ENCODE data around the gene OBP2A. TPM values are rescaled to one million over a fixed set of nuclear protein-coding genes. Genes with fewer than 3 reads are reported as not detected.
"Not testable (repeated sequence)": the region's sequence is repeated elsewhere in the genome, so short reads cannot be mapped to it uniquely, and the experiment has no call there.

Gene OBP2A
- total RNA-seq, 2 experiments from 2014 or later, result not detected

DNA sequence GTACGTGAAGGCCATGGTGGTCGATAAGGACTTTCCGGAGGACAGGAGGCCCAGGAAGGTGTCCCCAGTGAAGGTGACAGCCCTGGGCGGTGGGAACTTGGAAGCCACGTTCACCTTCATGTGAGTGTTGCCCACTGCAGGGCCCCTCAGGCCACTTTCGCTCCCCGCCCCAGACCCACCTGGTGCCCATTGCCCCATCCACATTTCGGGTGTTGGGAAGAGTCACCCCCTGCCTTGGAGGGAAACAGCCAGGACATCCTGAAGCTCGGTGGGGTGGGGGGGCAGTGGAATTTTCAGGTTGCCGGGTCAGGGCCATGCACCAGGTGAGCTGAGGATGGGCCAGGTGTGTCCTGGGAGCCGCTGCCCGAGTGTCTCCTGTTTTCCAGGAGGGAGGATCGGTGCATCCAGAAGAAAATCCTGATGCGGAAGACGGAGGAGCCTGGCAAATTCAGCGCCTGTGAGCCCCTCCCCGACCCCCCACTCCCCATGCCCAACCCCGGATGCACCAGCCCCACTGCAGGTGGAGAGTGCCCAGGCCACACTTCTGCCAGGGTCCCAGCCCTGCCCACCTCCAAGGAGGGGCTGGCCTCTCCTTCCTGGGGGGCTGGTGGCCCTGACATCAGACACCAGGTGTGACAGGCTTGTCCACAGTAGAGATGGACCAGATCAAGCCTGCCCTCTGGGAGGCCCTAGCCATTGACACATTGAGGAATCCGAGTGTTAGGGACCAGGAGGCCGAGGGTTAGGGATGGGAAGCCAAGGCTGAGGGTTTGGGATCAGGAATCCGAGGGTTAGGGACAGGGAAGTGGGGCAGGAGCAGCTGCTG lies 1.1 kb downstream of the OBP2A start:
- H3K4me1 Mint-ChIP-seq; H3K9me3 Mint-ChIP-seq; H3K4me3 Mint-ChIP-seq; DNase-seq; H3K27me3 Mint-ChIP-seq; H3K36me3 Mint-ChIP-seq (ENCODE audit: low read depth); CTCF ChIA-PET; H3K27ac Mint-ChIP-seq; POLR2A ChIA-PET: not testable (repeated sequence)

DNA sequence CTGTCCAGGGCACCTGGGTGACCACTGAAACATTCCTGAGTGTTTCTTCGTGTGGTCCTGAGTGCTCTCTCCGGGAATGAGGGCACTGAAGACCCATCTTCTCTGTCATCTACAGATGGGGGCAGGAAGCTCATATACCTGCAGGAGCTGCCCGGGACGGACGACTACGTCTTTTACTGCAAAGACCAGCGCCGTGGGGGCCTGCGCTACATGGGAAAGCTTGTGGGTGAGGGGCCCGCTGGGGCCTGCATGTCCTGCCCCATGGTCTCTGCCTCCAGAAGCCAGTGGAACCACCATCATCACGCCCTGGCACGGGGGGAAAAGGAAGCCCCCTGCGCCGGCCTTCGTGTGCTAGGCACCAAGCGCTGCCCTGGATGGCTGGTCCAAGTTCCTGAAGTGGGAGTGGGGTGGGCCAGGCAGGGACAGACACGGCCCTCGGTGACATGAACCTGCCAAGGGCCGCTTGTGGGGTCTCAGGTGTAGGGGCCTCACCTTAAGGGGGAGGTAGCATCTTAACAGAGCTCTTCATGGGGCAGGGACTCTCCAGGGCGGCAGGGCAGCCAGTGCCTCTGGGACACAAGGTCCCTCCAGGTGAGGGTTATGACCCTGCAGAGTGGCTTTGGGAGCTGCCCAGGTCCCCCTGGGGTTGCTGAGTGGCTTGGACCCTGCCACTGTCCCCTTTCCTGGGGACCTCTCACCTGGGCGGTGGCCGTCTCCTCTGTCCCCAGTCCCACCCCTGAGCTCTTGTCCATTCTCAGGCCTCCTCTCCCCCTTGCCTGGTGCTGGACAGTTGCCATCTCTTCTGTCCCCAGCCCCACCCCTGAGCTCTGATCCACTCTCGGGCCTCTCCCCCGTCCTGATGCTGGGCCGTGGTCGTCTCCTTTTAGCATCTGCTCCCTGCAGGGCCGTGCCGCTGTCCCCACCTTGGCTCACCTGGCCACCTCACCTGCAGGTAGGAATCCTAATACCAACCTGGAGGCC lies 2.1 kb downstream of the OBP2A start:
- Mint-ChIP-seq H3K4me1 (no peaks in the 10 kb centered on the region), H3K4me3 (no peak overlapping the region), H3K9me3 (no peaks in the 10 kb centered on the region), H3K27ac (no peak overlapping the region), H3K27me3 (peaks cover 6% of the 10 kb centered on the region), H3K36me3 (ENCODE audit: low read depth) (no peaks in the 10 kb centered on the region)
- no peak for DNase-seq
- ChIA-PET POLR2A (no interaction called here), CTCF (no interaction called here)

DNA sequence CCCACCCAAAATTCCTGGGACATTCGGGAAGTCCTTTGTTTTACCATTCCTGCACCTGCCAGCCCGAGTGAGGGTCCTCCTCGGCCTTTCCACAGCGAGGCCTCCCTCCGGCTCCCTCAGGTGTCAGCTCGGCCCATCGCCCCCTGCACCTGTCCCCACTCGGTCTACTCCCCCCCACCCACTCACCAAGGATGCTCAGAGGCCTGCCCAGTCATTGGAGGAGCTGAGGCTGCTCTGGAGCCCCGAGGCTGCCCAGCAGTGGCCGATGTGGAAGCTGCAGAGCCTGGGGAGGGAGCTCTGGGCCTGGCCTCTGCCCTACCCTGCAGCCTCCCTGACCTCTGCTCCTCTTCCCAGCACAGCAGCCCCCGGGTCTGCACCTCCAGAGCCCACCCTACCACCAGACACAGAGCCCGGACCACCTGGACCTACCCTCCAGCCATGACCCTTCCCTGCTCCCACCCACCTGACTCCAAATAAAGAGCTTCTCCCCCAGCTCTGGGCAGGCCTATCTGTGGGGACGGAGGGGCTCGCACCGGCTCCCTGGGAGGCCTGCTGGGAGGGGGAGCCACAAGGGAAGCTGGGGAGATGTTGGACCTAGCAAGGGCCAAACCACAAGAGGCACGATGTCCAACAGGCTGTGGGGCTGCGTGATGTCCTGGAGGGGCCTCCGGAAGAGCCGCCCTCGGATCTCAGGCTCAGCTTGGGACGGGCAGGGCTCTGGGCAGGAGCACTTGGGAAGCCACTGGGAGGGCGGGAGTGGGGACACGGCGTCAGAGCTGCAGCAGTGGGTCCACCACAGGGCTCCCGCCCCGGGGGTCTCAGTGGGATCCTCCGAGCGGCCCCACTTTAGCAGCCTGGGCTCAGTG lies 3.8 kb downstream of the OBP2A start:
- H3K36me3 Mint-ChIP-seq (ENCODE audit: low read depth); CTCF ChIA-PET: not testable (repeated sequence)

DNA sequence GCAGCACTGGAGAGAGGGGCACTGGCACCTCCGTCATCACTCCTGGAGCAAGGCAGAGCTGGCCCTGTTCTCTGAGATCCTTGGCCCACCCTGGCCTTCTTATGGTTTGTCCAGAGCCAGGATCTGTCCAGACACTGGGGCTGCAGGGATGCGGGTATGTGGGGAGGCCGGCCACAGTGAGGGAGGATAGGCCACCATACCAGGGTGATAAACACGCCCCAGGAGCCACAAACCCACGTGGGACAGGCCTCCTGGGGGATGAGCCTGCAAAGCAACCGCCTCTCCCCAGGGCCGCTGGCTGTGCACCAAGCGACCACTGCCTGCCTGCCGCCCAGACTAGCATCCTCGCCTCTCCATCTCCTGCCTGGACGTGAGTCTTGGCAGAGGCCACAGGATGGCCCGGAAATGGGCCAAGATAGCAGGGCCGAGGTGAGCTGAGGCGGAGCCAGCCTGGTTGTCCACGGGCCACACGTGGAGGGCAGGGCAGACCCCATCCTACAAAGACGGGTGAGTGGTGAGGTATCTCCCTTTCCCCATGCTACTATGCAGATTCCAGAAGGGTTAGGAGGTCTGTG lies 4.5 kb downstream of the OBP2A start:
- Mint-ChIP-seq H3K27me3 (no peaks in the 10 kb centered on the region), H3K4me1 (no peaks in the 10 kb centered on the region), H3K9me3 (no peaks in the 10 kb centered on the region), H3K27ac (no peak overlapping the region), H3K4me3 (no peak overlapping the region), H3K36me3 (ENCODE audit: low read depth) (no peaks in the 10 kb centered on the region)
- ChIA-PET POLR2A (no interaction called here), CTCF (interaction anchor here (0.6 kb wide), 1 partner anchor 16 kb away, joined by 3 read pairs; no protein-coding TSS in a partner anchor)
- DNase-seq, result no peak

More for the DNA sequence above, 3.8 kb downstream of the OBP2A start:
- H3K4me1 Mint-ChIP-seq, DNase-seq, H3K27me3 Mint-ChIP-seq, H3K4me3 Mint-ChIP-seq, POLR2A ChIA-PET, H3K9me3 Mint-ChIP-seq, H3K27ac Mint-ChIP-seq: not testable (repeated sequence)

DNA sequence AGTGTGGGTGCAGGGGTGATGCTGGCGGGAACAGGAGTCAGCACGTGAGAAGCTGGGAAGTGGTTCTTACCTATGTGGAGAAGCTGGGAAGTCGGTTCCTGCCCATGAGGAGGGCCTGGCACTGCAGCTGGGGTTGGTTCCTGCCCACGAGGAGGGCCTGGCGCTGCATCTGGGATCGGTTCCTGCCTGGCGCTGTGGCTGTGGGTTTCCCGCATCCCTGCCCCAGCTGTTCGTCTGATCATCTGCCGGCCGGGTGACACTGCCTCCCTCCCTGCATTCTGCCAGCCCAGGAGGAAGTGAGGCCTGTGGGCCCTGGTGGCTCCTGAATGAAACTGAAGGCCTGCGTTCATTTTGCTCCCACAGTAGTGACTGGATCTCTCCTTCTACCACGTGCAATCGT lies 5.1 kb downstream of the OBP2A start:
- CTCF ChIA-PET, result interaction anchor here (0.6 kb wide), 1 partner anchor 16 kb away, joined by 3 read pairs; no protein-coding TSS in a partner anchor
- no peaks in the 10 kb centered on the region for H3K27me3 Mint-ChIP-seq

DNA sequence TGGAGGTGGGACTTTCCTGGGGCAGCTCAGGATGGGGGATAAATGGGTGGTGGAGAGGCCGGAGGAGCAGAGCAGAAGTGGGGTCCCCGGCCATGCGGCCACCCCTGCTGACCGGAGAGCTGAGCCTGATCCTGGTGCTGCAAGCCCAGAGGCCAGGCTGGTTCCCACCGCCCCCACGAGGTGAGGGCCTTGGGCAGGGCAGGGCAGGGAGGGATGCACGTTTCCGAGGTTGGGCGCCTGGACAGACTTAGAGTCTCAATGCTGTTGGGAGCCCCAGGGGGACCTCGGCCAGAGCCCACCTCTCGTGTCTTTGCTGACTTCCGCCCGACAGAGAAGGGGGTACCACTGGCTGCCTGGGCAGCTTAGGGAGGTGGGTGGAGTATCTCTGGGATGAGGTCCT lies 5.5 kb downstream of the OBP2A start:
- no peaks in the 10 kb centered on the region for H3K4me1 Mint-ChIP-seq
- no peaks in the 10 kb centered on the region for H3K36me3 Mint-ChIP-seq (ENCODE audit: low read depth)
- no peak for DNase-seq
- H3K4me3 Mint-ChIP-seq, result no peak overlapping the region
- H3K27me3 Mint-ChIP-seq, result no peaks in the 10 kb centered on the region
- ChIA-PET CTCF (no interaction called here), POLR2A (no interaction called here)
- no peak overlapping the region for H3K27ac Mint-ChIP-seq
- H3K9me3 Mint-ChIP-seq, result no peaks in the 10 kb centered on the region

More for the DNA sequence above, 5.1 kb downstream of the OBP2A start:
- H3K27ac Mint-ChIP-seq, result no peak overlapping the region
- H3K9me3 Mint-ChIP-seq, result no peaks in the 10 kb centered on the region
- DNase-seq, result no peak
- no peaks in the 10 kb centered on the region for H3K4me1 Mint-ChIP-seq
- no peaks in the 10 kb centered on the region for H3K36me3 Mint-ChIP-seq (ENCODE audit: low read depth)
- POLR2A ChIA-PET, result no interaction called here
- H3K4me3 Mint-ChIP-seq, result no peak overlapping the region

DNA sequence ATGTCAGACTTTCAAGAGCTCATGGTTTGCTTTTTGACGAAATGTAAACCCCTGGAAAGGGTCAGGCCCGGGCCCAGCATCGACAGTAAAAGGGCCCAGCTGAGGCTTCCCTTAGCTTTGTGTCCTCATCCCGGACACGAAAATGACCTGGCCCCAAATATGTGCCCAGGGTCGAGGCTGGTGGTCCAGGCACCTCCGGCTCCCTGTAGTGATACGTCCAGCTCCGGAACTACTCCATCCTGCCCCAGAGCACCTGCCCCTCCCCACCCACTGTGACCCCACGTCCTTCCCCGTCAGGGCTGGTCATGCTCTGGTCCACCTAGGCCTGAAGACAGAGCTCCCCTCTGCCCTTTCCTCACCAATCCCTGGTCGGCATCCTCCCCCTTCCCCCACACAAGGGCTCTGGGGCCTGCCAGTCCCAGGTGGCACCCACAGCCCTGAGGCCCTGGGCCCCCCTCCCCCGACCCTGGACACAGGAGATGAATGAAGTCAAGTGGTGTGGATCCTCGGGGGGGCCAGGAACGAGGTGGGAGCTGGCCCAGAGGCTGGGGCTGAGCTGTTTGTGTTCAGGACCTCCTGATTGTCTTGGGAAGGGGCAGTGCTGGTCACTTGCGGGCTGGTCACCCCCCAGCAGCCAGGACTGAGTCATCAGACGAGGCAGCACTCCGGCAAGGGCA lies 6.2 kb downstream of the OBP2A start:
- ChIA-PET POLR2A (no interaction called here), CTCF (interaction anchor here (0.6 to 0.8 kb wide), 2 partner anchors 34 to 66 kb away, joined by 3 read pairs; no protein-coding TSS in a partner anchor)
- H3K36me3 Mint-ChIP-seq (ENCODE audit: low read depth), result no peaks in the 10 kb centered on the region

DNA sequence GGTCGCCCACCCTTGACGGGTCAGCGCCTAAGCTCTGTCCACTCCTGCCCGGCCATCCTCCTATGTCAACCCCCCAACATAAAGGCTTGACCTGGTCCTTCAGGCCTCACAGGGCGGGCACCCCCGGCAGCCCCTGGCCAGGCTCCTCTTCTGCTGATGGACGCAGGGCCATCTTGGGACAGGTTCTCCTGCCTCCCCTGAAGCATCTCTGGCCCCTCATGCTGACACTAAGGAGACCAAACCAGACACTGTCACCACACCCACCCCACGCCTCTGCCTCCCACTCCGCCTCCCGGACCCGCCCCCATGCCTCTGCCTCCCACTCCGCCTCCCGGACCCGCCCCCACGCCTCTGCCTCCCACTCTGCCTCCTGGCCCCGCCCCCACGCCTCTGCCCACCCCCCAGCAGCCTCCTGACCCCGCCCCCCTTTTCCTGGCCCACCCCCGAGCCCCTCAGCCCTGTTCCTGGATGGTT lies 6.8 kb downstream of the OBP2A start:
- POLR2A ChIA-PET, result no interaction called here
- no peaks in the 10 kb centered on the region for H3K9me3 Mint-ChIP-seq

More for the DNA sequence above, 6.2 kb downstream of the OBP2A start:
- H3K27ac Mint-ChIP-seq, result no peak overlapping the region
- H3K27me3 Mint-ChIP-seq, result no peaks in the 10 kb centered on the region
- no peak for DNase-seq
- no peaks in the 10 kb centered on the region for H3K9me3 Mint-ChIP-seq
- H3K4me1 Mint-ChIP-seq, result no peaks in the 10 kb centered on the region
- H3K4me3 Mint-ChIP-seq, result no peak overlapping the region

DNA sequence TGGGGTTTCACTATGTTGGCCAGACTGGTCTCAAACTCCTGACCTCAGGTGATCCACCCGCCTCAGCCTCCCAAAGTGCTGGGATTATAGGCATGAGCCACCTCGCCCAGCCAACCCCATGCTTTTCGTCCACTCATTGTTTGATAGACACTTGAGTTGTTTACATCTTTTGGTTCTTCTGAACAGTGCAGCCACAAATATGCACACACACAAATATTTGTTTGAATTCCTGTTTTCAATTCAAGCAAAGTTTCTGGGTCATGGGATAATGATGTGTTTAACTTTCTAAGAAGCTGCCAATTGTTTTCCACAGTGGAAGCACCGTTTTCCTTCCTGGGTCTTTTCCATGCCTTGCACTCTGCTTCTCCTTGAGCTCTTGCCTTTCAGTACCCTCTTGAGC lies 8.8 kb downstream of the OBP2A start:
- Mint-ChIP-seq H3K4me1 (no peaks in the 10 kb centered on the region), H3K4me3 (no peak overlapping the region), H3K27me3 (no peaks in the 10 kb centered on the region), H3K27ac (no peak overlapping the region), H3K9me3 (no peaks in the 10 kb centered on the region), H3K36me3 (ENCODE audit: low read depth) (no peaks in the 10 kb centered on the region)
- DNase-seq, result no peak
- ChIA-PET POLR2A (no interaction called here), CTCF (no interaction called here)

More for the DNA sequence above, 6.8 kb downstream of the OBP2A start:
- Mint-ChIP-seq H3K36me3 (ENCODE audit: low read depth) (no peaks in the 10 kb centered on the region), H3K4me3 (no peak overlapping the region), H3K27ac (no peak overlapping the region), H3K4me1 (no peaks in the 10 kb centered on the region), H3K27me3 (no peaks in the 10 kb centered on the region)
- no peak for DNase-seq
- CTCF ChIA-PET, result interaction anchor here (0.6 kb wide), 1 partner anchor 67 kb away, joined by 3 read pairs; no protein-coding TSS in a partner anchor

DNA sequence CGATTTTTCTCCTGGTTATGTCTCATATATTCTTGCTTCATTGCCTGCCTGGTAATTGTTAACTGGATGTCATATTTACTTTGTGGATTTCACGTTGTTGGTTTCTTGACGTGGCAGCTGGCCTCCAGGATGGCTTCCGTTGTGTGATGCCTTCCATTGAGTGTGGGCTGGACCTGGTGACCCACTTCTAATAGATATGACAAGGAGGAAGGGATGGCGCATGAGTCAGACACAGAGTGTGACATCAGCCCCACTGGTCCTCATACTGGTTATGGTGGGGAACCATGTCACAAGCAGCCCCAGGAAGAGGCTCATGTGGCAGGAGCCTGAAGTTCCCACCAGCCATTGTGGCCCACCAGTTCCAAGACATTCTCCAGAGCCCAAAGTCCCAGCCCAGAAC lies 9.3 kb downstream of the OBP2A start:
- ChIA-PET POLR2A (no interaction called here), CTCF (no interaction called here)
- Mint-ChIP-seq H3K27me3 (no peaks in the 10 kb centered on the region), H3K27ac (no peak overlapping the region), H3K9me3 (no peaks in the 10 kb centered on the region), H3K4me1 (no peaks in the 10 kb centered on the region), H3K36me3 (ENCODE audit: low read depth) (no peaks in the 10 kb centered on the region), H3K4me3 (no peak overlapping the region)
- no peak for DNase-seq

DNA sequence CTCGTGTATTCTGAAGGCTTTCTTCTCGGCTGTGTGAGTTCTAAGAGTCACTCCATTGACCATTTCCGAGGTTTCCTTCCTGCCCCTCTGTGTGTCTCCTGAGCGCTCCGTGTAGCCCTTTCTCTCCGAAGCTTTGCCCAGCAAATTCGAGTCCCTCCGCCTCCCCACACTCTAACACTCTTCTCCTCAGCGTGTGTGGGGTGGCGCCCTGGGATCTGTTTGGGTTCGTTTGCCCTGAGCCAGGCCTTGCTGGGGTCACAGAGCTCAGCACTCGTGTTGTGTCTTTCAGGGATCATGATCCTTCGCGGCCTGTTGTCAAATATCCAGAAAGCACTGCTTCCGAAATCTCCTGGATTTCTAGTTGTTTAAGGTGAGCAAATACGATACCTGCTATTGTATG lies 10.0 kb downstream of the OBP2A start:
- H3K27ac Mint-ChIP-seq, result no peak overlapping the region
- no peaks in the 10 kb centered on the region for H3K36me3 Mint-ChIP-seq (ENCODE audit: low read depth)
- no peak overlapping the region for H3K4me3 Mint-ChIP-seq
- H3K4me1 Mint-ChIP-seq, result no peaks in the 10 kb centered on the region
- H3K9me3 Mint-ChIP-seq, result no peaks in the 10 kb centered on the region
- no peak for DNase-seq
- H3K27me3 Mint-ChIP-seq, result peaks cover 2% of the 10 kb centered on the region
- CTCF ChIA-PET, result no interaction called here
- POLR2A ChIA-PET, result no interaction called here

DNA sequence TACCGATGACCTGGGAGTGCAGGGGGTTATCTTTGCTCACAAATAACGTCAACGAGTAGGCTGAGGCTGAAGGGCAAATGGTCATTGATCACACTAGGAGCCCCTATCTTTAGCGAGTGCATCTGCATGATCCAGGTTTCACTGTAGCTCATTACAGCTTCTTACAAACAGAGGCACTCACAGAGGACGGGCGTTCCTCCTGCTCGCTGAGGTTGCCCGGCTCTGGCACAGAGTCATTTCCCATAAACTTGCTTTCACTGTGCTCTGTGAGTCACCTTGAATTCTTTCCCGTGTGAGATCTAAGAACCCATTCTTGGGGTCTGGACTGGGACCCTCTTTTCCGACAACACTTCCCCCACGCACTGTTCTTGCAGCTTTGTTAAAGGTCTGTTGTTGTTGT lies 13.7 kb downstream of the OBP2A start:
- no peak overlapping the region for H3K27ac Mint-ChIP-seq
- no peaks in the 10 kb centered on the region for H3K36me3 Mint-ChIP-seq (ENCODE audit: low read depth)
- ChIA-PET CTCF (no interaction called here), POLR2A (no interaction called here)
- no peak overlapping the region for H3K4me3 Mint-ChIP-seq
- H3K9me3 Mint-ChIP-seq, result no peaks in the 10 kb centered on the region
- no peak for DNase-seq
- H3K27me3 Mint-ChIP-seq, result peaks cover 2% of the 10 kb centered on the region
- H3K4me1 Mint-ChIP-seq, result no peaks in the 10 kb centered on the region

Data from activated CD4-positive, alpha-beta T cell treated with anti-CD3 and anti-CD28 coated beads, Interleukin-2, amount 10 ng/mL, durations not matched to agents 7 days and 5 days (primary cell).